H9 (cell line): Measurements from ENCODE around the gene MILR1. TPM values are rescaled to one million over a fixed set of nuclear protein-coding genes. Genes with fewer than 3 reads are reported as not detected.
A peak's percentile ranks its signal among the peaks of the same experiment; 100 is the strongest.

ENCODE experiments used
- DNase-seq: peaks from one replicate; pipeline ENCODE4 v3.0.0-alpha.2; 2017
- H2AFZ ChIP-seq: one replicate; pipeline ENCODE4 v1.6.1; 2013; ENCODE audit warnings: mild to moderate bottlenecking, low read length, control low read depth, moderate library complexity
- H2AK5ac ChIP-seq: 2 replicates; pipeline ENCODE4 v1.6.1; 2013; ENCODE audit warnings: low read length, control low read depth, mixed read lengths; ENCODE audit not compliant: insufficient read length
- H2BK120ac ChIP-seq: one replicate; pipeline ENCODE4 v1.6.1; 2013; ENCODE audit warnings: low read depth, mild to moderate bottlenecking, low read length, control low read depth, inconsistent platforms; ENCODE audit not compliant: poor library complexity, severe bottlenecking
- H2BK12ac ChIP-seq: 2 replicates; pipeline ENCODE4 v1.6.1; 2013; ENCODE audit warnings: low read length, control low read depth, mixed read lengths, low read depth; ENCODE audit not compliant: insufficient read length
- H2BK15ac ChIP-seq: 2 replicates; pipeline ENCODE4 v1.6.1; 2013; ENCODE audit warnings: low read depth, low read length, control low read depth
- H2BK20ac ChIP-seq: one replicate; pipeline ENCODE4 v1.6.1; 2013; ENCODE audit warnings: low read depth, mild to moderate bottlenecking, low read length, control low read depth, inconsistent platforms; ENCODE audit not compliant: poor library complexity, severe bottlenecking
- H2BK5ac ChIP-seq: 2 replicates; pipeline ENCODE4 v1.6.1; 2013; ENCODE audit warnings: low read length, control low read depth, mixed read lengths; ENCODE audit not compliant: insufficient read length
- H3K14ac ChIP-seq: 2 replicates; pipeline ENCODE4 v1.6.1; 2013; ENCODE audit warnings: low read length, control low read depth; ENCODE audit not compliant: insufficient read depth
- H3K18ac ChIP-seq: 2 replicates; pipeline ENCODE4 v1.6.1; 2013; ENCODE audit warnings: low read depth, mild to moderate bottlenecking, mixed read lengths, low read length, control low read depth; ENCODE audit not compliant: insufficient read length
- H3K23ac ChIP-seq: 2 replicates; pipeline ENCODE4 v1.6.1; 2013; ENCODE audit warnings: low read length, control low read depth, mixed read lengths, low read depth; ENCODE audit not compliant: insufficient read length
- H3K23me2 ChIP-seq: 2 replicates; pipeline ENCODE4 v1.6.1; 2013; ENCODE audit warnings: low read depth, mild to moderate bottlenecking, mixed read lengths, low read length, control low read depth; ENCODE audit not compliant: insufficient read length, poor library complexity, severe bottlenecking
- H3K27ac ChIP-seq: 2 replicates; pipeline ENCODE4 v1.5.1; 2013; ENCODE audit warnings: low read length, control low read depth, mixed read lengths, low read depth; ENCODE audit not compliant: insufficient read length
- H3K27me3 ChIP-seq: 2 replicates; pipeline ENCODE4 v1.6.1; 2013; ENCODE audit warnings: low read length, control low read depth, inconsistent platforms; ENCODE audit not compliant: insufficient read depth
- H3K4ac ChIP-seq: 2 replicates; pipeline ENCODE4 v1.6.1; 2013; ENCODE audit warnings: low read depth, mild to moderate bottlenecking, control low read depth, inconsistent platforms, low read length, moderate library complexity
- H3K4me1 ChIP-seq: 2 replicates; pipeline ENCODE4 v1.6.1; 2013; ENCODE audit warnings: low read length, control low read depth, inconsistent platforms; ENCODE audit not compliant: insufficient read depth
- H3K4me2 ChIP-seq: 2 replicates; pipeline ENCODE4 v1.6.1; 2013; ENCODE audit warnings: low read length, control low read depth, mixed read lengths; ENCODE audit not compliant: insufficient read length, insufficient read depth
- H3K56ac ChIP-seq: 2 replicates; pipeline ENCODE4 v1.6.1; 2013; ENCODE audit warnings: low read depth, mild to moderate bottlenecking, mixed read lengths, low read length, control low read depth; ENCODE audit not compliant: insufficient read length
- H3K79me1 ChIP-seq: 2 replicates; pipeline ENCODE4 v1.6.1; 2013; ENCODE audit warnings: low read depth, mild to moderate bottlenecking, moderate library complexity, low read length, control low read depth, inconsistent platforms; ENCODE audit not compliant: insufficient read depth, poor library complexity, severe bottlenecking
- H3K79me2 ChIP-seq: 2 replicates; pipeline ENCODE4 v1.6.1; 2013; ENCODE audit warnings: low read length, control low read depth, inconsistent platforms; ENCODE audit not compliant: insufficient read depth
- H3K9ac ChIP-seq: 2 replicates; pipeline ENCODE4 v1.6.1; 2013; ENCODE audit warnings: low read length, control low read depth, mixed read lengths; ENCODE audit not compliant: insufficient read length; ENCODE audit errors: extremely low read depth
- H3K9me3 ChIP-seq: one replicate; pipeline ENCODE4 v1.6.1; 2013; ENCODE audit warnings: low read depth, low read length, inconsistent platforms; ENCODE audit not compliant: control insufficient read depth
- H3T11ph ChIP-seq: one replicate; pipeline ENCODE4 v1.6.1; 2013; ENCODE audit warnings: mild to moderate bottlenecking, low read length, control low read depth, inconsistent platforms
- H4K20me1 ChIP-seq: one replicate; pipeline ENCODE4 v1.6.1; 2013; ENCODE audit not compliant: control insufficient read depth, insufficient read length, insufficient read depth
- H4K5ac ChIP-seq: 2 replicates; pipeline ENCODE4 v1.6.1; 2013; ENCODE audit warnings: low read depth, mild to moderate bottlenecking, mixed read lengths, low read length, control low read depth; ENCODE audit not compliant: insufficient read length
- H4K8ac ChIP-seq: replicated peaks from 2 replicates; pipeline ENCODE4 v1.6.1; 2013; ENCODE audit warnings: low read length, control low read depth, mixed read lengths, low read depth; ENCODE audit not compliant: insufficient read length
- H4K91ac ChIP-seq: 2 replicates; pipeline ENCODE4 v1.6.1; 2013; ENCODE audit warnings: low read depth, mild to moderate bottlenecking, moderate library complexity, mixed read lengths, low read length, control low read depth; ENCODE audit not compliant: insufficient read length
- H3K27ac Mint-ChIP-seq, 3 experiments: 2 replicates in 2 of 3; 3 replicates in 1 of 3; pipeline ENCODE4 v1.8.0; 2020 to 2021; ENCODE audit warnings: mixed read lengths in 3 of 3, mild to moderate bottlenecking in 1 of 3, moderate library complexity in 1 of 3
- H3K27me3 Mint-ChIP-seq: 2 replicates; pipeline ENCODE4 v1.8.0; 2021; ENCODE audit warnings: low read depth, mild to moderate bottlenecking, moderate library complexity, mixed read lengths
- H3K36me3 Mint-ChIP-seq, 3 experiments: 2 replicates in 2 of 3; 3 replicates in 1 of 3; pipeline ENCODE4 v1.8.0; 2020 to 2021; ENCODE audit warnings: low read depth in 3 of 3, mixed read lengths in 3 of 3; ENCODE audit not compliant: insufficient read depth in 1 of 3
- H3K4me1 Mint-ChIP-seq, 2 experiments: 2 replicates each; pipeline ENCODE4 v1.8.0; 2020; ENCODE audit warnings: mixed read lengths in 2 of 2
- H3K4me3 Mint-ChIP-seq, 2 experiments: 2 replicates in 1 of 2; 3 replicates in 1 of 2; pipeline ENCODE4 v1.8.0; 2020 to 2021; ENCODE audit warnings: mild to moderate bottlenecking in 2 of 2, mixed read lengths in 2 of 2, moderate library complexity in 1 of 2
- H3K9me3 Mint-ChIP-seq, 2 experiments: 2 replicates in 1 of 2; 3 replicates in 1 of 2; pipeline ENCODE4 v1.8.0; 2020; ENCODE audit warnings: mild to moderate bottlenecking in 2 of 2, mixed read lengths in 2 of 2, moderate library complexity in 1 of 2
- WGBS: extraction: QIAGEN DNeasy Blood & Tissue Kit; methylation state at CpG from one replicate; pipeline ENCODE4 v1.1.7; 2013; ENCODE audit warnings: missing lambda C conversion rate, low lambda C conversion rate, mixed read lengths; ENCODE audit not compliant: insufficient read length; ENCODE audit errors: extremely low coverage; 5-methylcytosine and 5-hydroxymethylcytosine counted together
- total RNA-seq: library from RNA; stranded (reverse); gene quantifications from 2 replicates; pipeline ENCODE4 v1.2.1, GENCODE V29; 2021
- TF ChIP-seq, protein P1 (sequence below): fragments of 200-600 bp; sonication (generic); conservative IDR thresholded peaks from 3 replicates; pipeline ENCODE4 v1.8.0; 2021; ENCODE audit warnings: antibody characterized with exemption, mild to moderate bottlenecking

Gene MILR1
- total RNA-seq, 1 experiment from 2014 or later, result not detected

DNA sequence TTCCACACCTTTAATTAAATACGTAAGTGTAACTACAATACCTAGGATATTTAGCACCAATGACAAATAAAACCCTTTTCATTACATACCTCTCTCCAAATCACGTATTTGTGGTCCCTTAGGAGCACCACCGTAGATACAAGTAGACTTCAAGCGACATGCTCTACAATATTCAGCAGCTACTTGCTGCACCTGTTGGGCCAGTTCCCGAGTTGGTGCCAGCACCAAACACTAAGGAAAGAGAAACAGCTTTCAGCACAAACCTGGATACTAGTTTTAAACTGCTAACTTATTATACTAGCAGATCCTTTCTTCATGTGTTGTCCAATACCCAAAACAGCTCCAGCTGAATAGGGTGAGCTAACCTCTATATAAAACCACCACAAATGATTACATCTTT lies 54.4 kb downstream of the MILR1 start:
- Histone ChIP-seq H3K4ac (no peak overlapping the region), H3K27me3 (no peaks in the 10 kb centered on the region), H2AFZ (no peak overlapping the region), H4K8ac (no peak overlapping the region), H2BK12ac (no peak overlapping the region), H2BK15ac (no peak overlapping the region), H3T11ph (no peak overlapping the region), H3K56ac (no peak overlapping the region), H3K9ac (no peak overlapping the region), H3K14ac (no peak overlapping the region), H3K4me1 (no peaks in the 10 kb centered on the region), H3K18ac (no peak overlapping the region), H3K9me3 (no peaks in the 10 kb centered on the region), H3K4me2 (no peak overlapping the region), H4K91ac (no peak overlapping the region), H4K5ac (no peak overlapping the region), H2BK20ac (no peak overlapping the region), H3K23me2 (peaks cover 6% of the 10 kb centered on the region), H2BK120ac (no peak overlapping the region), H4K20me1 (no peaks in the 10 kb centered on the region), H3K79me2 (peaks cover 24% of the 10 kb centered on the region), H2BK5ac (no peak overlapping the region), H3K23ac (no peak overlapping the region), H3K27ac (no peak overlapping the region), H3K79me1 (peaks cover 4% of the 10 kb centered on the region), H2AK5ac (no peak overlapping the region)
- Mint-ChIP-seq H3K4me3 (peak overlapping the region; percentile 68 to 98), H3K27me3 (peaks cover 10% of the 10 kb centered on the region; the same call in 1 of the 2 replicates), H3K9me3 (peaks cover 3 to 4% of the 10 kb centered on the region in 2 experiments; a peak in 3 of 5 replicates), H3K27ac (peak overlapping the region in 2 of 3 experiments; percentile 84 to 85; a peak in 3 of 7 replicates), H3K4me1 (peaks cover 46 to 60% of the 10 kb centered on the region in 2 experiments), H3K36me3 (peaks cover 66 to 81% (median 78%) of the 10 kb centered on the region in 3 experiments)
- no peak for DNase-seq
- WGBS, result no CpG with 5 or more reads among the region's 5 CpGs
- TF ChIP-seq, protein P1, sequence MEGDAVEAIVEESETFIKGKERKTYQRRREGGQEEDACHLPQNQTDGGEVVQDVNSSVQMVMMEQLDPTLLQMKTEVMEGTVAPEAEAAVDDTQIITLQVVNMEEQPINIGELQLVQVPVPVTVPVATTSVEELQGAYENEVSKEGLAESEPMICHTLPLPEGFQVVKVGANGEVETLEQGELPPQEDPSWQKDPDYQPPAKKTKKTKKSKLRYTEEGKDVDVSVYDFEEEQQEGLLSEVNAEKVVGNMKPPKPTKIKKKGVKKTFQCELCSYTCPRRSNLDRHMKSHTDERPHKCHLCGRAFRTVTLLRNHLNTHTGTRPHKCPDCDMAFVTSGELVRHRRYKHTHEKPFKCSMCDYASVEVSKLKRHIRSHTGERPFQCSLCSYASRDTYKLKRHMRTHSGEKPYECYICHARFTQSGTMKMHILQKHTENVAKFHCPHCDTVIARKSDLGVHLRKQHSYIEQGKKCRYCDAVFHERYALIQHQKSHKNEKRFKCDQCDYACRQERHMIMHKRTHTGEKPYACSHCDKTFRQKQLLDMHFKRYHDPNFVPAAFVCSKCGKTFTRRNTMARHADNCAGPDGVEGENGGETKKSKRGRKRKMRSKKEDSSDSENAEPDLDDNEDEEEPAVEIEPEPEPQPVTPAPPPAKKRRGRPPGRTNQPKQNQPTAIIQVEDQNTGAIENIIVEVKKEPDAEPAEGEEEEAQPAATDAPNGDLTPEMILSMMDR, result no peak
